NCI-H2196 treated with DMSO at 0.1 percent for 48 hours (cell line): ENCODE data around the gene NUP85.
A peak's percentile ranks its signal among the peaks of the same experiment; 100 is the strongest.
"Not testable (repeated sequence)": the region's sequence is repeated elsewhere in the genome, so short reads cannot be mapped to it uniquely, and the experiment has no call there.

Experiments used
- DNase-seq: peaks from one replicate; lab custom pipeline; 2025; ENCODE audit not compliant: unreplicated experiment; lab: John Stamatoyannopoulos, UW

NUP85 gene

GRCh38 chr17:75266316-75267152, 61.1 kb downstream of the NUP85 start:
- peak; percentile 86 for DNase-seq

DNA sequence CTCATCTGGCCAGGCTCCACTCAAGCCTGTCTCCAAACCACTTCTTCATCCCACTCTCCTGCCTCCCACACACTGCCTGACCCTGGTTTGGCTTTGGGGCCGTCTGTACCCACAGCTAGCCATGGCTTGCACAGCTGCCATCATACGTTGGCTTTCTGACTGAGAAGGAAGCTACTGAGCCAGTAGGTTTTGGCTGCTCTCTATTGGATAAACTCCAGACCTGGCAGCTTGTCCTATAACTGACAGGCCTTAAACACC, 61.6 kb downstream of the NUP85 start:
- DNase-seq: no peak

GRCh38 chr17:75267411-75268232, 62.1 kb downstream of the NUP85 start:
- peak; percentile 73 for DNase-seq

DNA sequence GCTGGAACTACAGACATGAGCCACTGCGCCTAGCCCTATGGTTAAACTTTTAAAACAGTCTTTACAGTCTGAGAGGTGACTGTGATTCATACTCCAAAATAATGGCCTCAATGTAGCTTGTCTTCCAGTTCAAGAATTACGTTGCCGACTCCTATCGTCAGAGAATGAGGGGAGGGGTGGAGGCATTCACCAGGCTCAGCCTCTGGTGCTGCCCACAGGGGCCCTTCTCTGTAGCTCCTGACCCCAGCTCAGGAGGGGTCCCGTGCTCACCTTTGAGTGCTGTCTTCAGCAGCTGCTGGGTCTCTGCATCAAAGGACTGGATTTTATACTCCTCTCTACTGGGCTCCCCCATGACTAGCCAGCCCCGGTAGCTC, 64.4 kb downstream of the NUP85 start:
- no peak for DNase-seq

GRCh38 chr17:75270218-75270965, 64.9 kb downstream of the NUP85 start:
- peak; percentile 24 for DNase-seq

GRCh38 chr17:75270966-75271232, 65.4 kb downstream of the NUP85 start, which contains the start of gene MIF4GD:
Gene MIF4GD, minus strand, starts transcription at chr17:75271231. Its CDS starts 1,036 bp downstream, at chr17:75270195.
- DNase-seq: no peak

DNA sequence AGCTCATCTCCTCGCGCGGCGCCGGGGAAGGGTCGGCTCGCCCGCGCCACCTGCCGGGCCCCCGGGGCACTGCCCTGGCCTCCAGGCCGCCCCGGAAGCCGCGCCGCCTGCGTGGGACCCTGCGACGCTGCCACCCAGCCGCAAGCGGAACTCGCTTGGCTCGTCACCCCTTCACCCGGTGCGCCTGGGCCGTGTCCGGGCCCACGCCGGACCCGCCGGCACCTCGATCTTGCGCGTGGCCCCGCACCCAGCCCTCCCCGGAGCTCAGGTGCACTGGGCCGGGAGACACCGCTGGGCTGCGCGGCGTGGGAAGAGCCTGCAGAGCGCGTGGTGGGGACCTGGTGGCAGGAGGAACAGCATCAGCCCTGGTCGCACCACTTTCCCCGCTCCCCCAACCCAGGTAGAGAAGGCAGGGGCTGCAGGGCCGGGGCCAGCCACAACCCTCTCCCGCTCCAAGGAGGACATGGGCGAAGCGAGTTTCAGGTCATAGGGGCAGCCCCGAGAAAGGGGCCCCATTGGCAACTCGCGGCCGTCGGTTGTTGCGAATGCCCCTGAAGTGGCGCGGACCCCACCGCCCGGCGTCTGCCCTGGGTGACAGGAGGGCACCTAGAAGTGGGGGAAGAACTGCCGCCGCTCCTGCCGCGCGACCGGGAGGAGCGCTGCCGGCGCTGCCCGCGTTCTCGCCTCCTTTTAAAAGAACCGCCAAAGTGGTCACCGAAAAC, 65.9 kb downstream of the NUP85 start:
- peak; percentile 45 for DNase-seq

- no peak for DNase-seq
These were observed 66.7 kb downstream of the NUP85 start for GRCh38 chr17:75271955-75272847.

DNA sequence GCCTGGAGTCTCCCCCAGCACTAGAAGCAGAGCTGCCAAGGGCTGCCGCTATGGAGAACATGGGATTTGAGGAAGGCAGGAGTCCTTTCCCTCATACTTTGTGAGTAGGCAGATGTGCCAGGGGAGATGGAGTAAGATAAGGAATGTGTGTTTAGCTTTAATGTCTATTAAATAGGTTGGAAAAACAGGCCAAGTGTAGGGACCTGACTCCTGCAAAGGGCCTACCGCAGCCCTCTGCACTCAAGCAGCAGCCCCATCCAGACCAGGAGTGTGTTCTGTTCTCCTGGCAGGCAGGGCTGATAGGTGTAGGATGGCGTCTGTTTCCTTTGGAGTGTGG, 67.3 kb downstream of the NUP85 start:
- DNase-seq: no peak

DNA sequence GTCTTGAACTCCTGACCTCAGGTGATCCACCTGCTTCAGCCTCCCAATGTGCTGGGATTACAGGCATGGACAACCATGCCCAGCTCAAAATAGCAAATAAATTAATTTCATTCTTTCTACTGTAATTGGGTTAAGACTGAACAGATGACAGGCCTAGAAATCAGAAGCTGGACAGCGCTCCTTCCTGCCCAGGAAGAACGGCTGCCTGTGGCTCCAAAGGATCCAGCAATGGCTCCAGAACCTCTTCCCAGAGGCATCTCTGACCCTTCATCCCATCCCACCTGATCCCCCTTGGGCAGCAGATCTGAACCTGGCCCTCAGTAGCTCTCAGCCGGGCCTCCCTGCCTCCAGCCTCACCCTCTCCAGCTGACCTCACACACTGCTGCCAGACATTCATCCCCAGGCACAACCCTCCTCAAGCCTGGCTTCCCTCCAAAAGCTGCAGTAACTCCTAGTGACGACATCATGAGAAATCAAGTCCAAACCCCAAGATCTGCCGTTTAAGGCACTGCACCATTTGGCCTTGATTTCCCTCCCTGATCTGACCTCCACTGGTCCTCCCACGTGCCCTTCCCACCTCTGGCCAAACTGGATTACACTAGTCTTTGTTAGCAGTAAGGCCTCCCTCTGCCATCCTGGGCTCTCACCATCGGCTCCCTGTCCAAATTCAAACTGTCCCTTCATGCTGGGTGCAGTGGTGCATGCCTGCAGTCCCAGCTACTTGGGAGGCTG, 68.7 kb downstream of the NUP85 start:
- DNase-seq: no peak

- DNase-seq: no peak
These were observed 72.2 kb downstream of the NUP85 start for GRCh38 chr17:75277664-75278071.

- DNase-seq: not testable (repeated sequence)
These were observed 74.7 kb downstream of the NUP85 start for GRCh38 chr17:75280189-75280588.

DNA sequence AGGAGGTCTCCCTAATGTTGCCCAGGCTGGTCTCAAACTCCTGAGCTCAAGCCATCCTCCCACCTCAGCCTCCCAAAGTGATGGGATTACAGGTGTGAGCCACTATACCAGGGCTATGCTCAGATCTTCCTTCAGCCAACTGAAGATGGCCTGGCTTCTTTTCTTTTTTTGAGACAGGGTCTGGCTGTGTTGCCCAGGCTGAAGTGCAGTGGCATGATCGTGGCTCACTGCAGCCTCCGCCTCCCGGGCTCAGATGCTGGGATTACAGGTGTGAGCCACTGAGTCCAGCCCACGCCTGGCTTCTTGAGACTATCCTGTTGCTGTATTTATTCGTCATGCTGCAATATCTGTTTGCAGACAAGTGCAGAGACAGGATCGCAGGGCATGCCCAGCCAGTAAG, 79.6 kb downstream of the NUP85 start:
- no peak for DNase-seq
